Measurements from ENCODE around the gene LCORL.
"Not testable (repeated sequence)": the region's sequence is repeated elsewhere in the genome, so short reads cannot be mapped to it uniquely, and the experiment has no call there.

The LCORL gene

GRCh38 chr4:18020145-18020670, 1.3 kb downstream of the LCORL start:
- no peak for DNase-seq (ENCODE audit: low spot score)

GRCh38 chr4:18014269-18014668, 7.3 kb downstream of the LCORL start:
- no peak for DNase-seq (ENCODE audit: low spot score)

GRCh38 chr4:18012807-18013462, 8.6 kb downstream of the LCORL start:
- no peak for DNase-seq (ENCODE audit: low spot score)

- no peak for DNase-seq (ENCODE audit: low spot score)
Measured at GRCh38 chr4:18012134-18012806, 9.3 kb downstream of the LCORL start.

- no peak for DNase-seq (ENCODE audit: low spot score)
Measured at GRCh38 chr4:18007625-18008024, 13.9 kb downstream of the LCORL start.

- not testable (repeated sequence) for DNase-seq (ENCODE audit: low spot score)
Measured at GRCh38 chr4:18006432-18006831, 15.1 kb downstream of the LCORL start.

GRCh38 chr4:17997129-17997528, 24.4 kb downstream of the LCORL start:
- no peak for DNase-seq (ENCODE audit: low spot score)

GRCh38 chr4:17995165-17995564, 26.4 kb downstream of the LCORL start:
- DNase-seq (ENCODE audit: low spot score) = no peak

GRCh38 chr4:17985832-17986231, 35.7 kb downstream of the LCORL start:
- no peak for DNase-seq (ENCODE audit: low spot score)

- no peak for DNase-seq (ENCODE audit: low spot score)
Measured at GRCh38 chr4:17981063-17981462, 40.5 kb downstream of the LCORL start.

- DNase-seq (ENCODE audit: low spot score) = no peak
Measured at GRCh38 chr4:17968721-17969120, 52.8 kb downstream of the LCORL start.

GRCh38 chr4:17967078-17967477, 54.5 kb downstream of the LCORL start:
- no peak for DNase-seq (ENCODE audit: low spot score)

GRCh38 chr4:17966312-17966711, 55.2 kb downstream of the LCORL start:
- DNase-seq (ENCODE audit: low spot score) = no peak

GRCh38 chr4:17964576-17964975, 57.0 kb downstream of the LCORL start:
- no peak for DNase-seq (ENCODE audit: low spot score)

- no peak for DNase-seq (ENCODE audit: low spot score)
Measured at GRCh38 chr4:17962171-17962570, 59.4 kb downstream of the LCORL start.

- DNase-seq (ENCODE audit: low spot score) = no peak
Measured at GRCh38 chr4:17961249-17961648, 60.3 kb downstream of the LCORL start.

GRCh38 chr4:17958181-17958580, 63.4 kb downstream of the LCORL start:
- DNase-seq (ENCODE audit: low spot score) = no peak

- no peak for DNase-seq (ENCODE audit: low spot score)
Measured at GRCh38 chr4:17957688-17958087, 63.9 kb downstream of the LCORL start.

GRCh38 chr4:17956245-17956644, 65.3 kb downstream of the LCORL start:
- no peak for DNase-seq (ENCODE audit: low spot score)

GRCh38 chr4:17945303-17945702, 76.3 kb downstream of the LCORL start:
- DNase-seq (ENCODE audit: low spot score) = no peak

GRCh38 chr4:17941731-17942130, 79.8 kb downstream of the LCORL start:
- DNase-seq (ENCODE audit: low spot score) = no peak

- no peak for DNase-seq (ENCODE audit: low spot score)
Measured at GRCh38 chr4:17939054-17939453, 82.5 kb downstream of the LCORL start.

GRCh38 chr4:17934286-17934685, 87.3 kb downstream of the LCORL start:
- no peak for DNase-seq (ENCODE audit: low spot score)

GRCh38 chr4:17933126-17933525, 88.4 kb downstream of the LCORL start:
- no peak for DNase-seq (ENCODE audit: low spot score)
